Mesenchymal stem cell (in vitro differentiated cells and primary cell): ENCODE measurements around the gene MEF2C.

Experiments
- DNase-seq: peaks from one replicate; pipeline ENCODE4 v3.0.0-alpha.2; 2013
- H2AFZ ChIP-seq: one replicate; pipeline ENCODE4 v1.6.1; 2013; ENCODE audit warnings: low read depth, mild to moderate bottlenecking, control low read depth, inconsistent platforms, low read length, moderate library complexity
- H2AK5ac ChIP-seq: 2 replicates; pipeline ENCODE4 v1.6.1; 2013; ENCODE audit warnings: low read length, moderate library complexity, mild to moderate bottlenecking, inconsistent platforms; ENCODE audit not compliant: severe bottlenecking
- H2BK120ac ChIP-seq: one replicate; pipeline ENCODE4 v1.6.1; 2013; ENCODE audit warnings: low read depth, mild to moderate bottlenecking, inconsistent platforms, low read length, moderate library complexity
- H2BK12ac ChIP-seq, 2 experiments: one replicate each; pipeline ENCODE4 v1.6.1; 2013; ENCODE audit warnings: inconsistent platforms in 2 of 2, low read length in 2 of 2, mild to moderate bottlenecking in 2 of 2, moderate library complexity in 2 of 2, control low read depth in 1 of 2
- H2BK15ac ChIP-seq: one replicate; pipeline ENCODE4 v1.6.1; 2013; ENCODE audit warnings: mild to moderate bottlenecking, low read depth, inconsistent platforms; ENCODE audit not compliant: poor library complexity, severe bottlenecking
- H2BK5ac ChIP-seq: 2 replicates; pipeline ENCODE4 v1.6.1; 2013; ENCODE audit warnings: low read depth, mild to moderate bottlenecking, low read length, control low read depth, inconsistent platforms; ENCODE audit not compliant: poor library complexity, severe bottlenecking
- H3K14ac ChIP-seq, 2 experiments: one replicate each; pipeline ENCODE4 v1.6.1; 2013; ENCODE audit warnings: inconsistent platforms in 2 of 2, low read length in 2 of 2, control low read depth in 1 of 2, mild to moderate bottlenecking in 1 of 2, moderate library complexity in 1 of 2
- H3K18ac ChIP-seq, 2 experiments: one replicate each; pipeline ENCODE4 v1.6.1; 2013; ENCODE audit warnings: inconsistent platforms in 2 of 2, low read length in 2 of 2, control low read depth in 1 of 2, low read depth in 1 of 2, mild to moderate bottlenecking in 1 of 2
- H3K23ac ChIP-seq, 2 experiments: one replicate each; pipeline ENCODE4 v1.6.1; 2013; ENCODE audit warnings: inconsistent platforms in 2 of 2, low read length in 2 of 2, mild to moderate bottlenecking in 2 of 2, moderate library complexity in 2 of 2, control low read depth in 1 of 2
- H3K27ac ChIP-seq: 2 replicates; pipeline ENCODE4 v1.5.1; 2013; ENCODE audit warnings: mild to moderate bottlenecking, moderate library complexity, low read length, control low read depth, inconsistent platforms; ENCODE audit not compliant: poor library complexity, severe bottlenecking
- H3K27me3 ChIP-seq, 2 experiments: 2 replicates each; pipeline versions ENCODE4 v1.6.1 to v1.7.0; 2013; ENCODE audit warnings: low read length in 2 of 2, mild to moderate bottlenecking in 2 of 2, moderate library complexity in 2 of 2, control low read depth in 1 of 2, inconsistent platforms in 1 of 2; ENCODE audit not compliant: control insufficient read depth in 1 of 2, insufficient read depth in 1 of 2
- H3K36me3 ChIP-seq, 2 experiments: 2 replicates each; pipeline versions ENCODE4 v1.6.1 to v1.7.0; 2013; ENCODE audit warnings: low read length in 2 of 2, control low read depth in 1 of 2, inconsistent platforms in 1 of 2, low read depth in 1 of 2, mild to moderate bottlenecking in 1 of 2; ENCODE audit not compliant: insufficient read depth in 2 of 2, control insufficient read depth in 1 of 2
- H3K4ac ChIP-seq, 2 experiments: one replicate each; pipeline ENCODE4 v1.6.1; 2013; ENCODE audit warnings: inconsistent platforms in 2 of 2, low read length in 2 of 2, mild to moderate bottlenecking in 2 of 2, moderate library complexity in 2 of 2, control low read depth in 1 of 2, low read depth in 1 of 2
- H3K4me1 ChIP-seq: 2 replicates; pipeline ENCODE4 v1.6.1; 2013; ENCODE audit warnings: low read depth, low read length, control low read depth; ENCODE audit not compliant: control insufficient read depth, insufficient read depth
- H3K4me2 ChIP-seq: 2 replicates; pipeline ENCODE4 v1.6.1; 2013; ENCODE audit warnings: low read length, mild to moderate bottlenecking, inconsistent platforms; ENCODE audit not compliant: poor library complexity, severe bottlenecking
- H3K4me3 ChIP-seq, 2 experiments: 2 replicates each; pipeline versions ENCODE4 v1.5.1 to v1.7.0; 2013; ENCODE audit warnings: low read length in 2 of 2, mild to moderate bottlenecking in 2 of 2, control low read depth in 1 of 2, low read depth in 1 of 2; ENCODE audit not compliant: insufficient read depth in 1 of 2
- H3K79me1 ChIP-seq: replicated peaks from 2 replicates; pipeline ENCODE4 v1.6.1; 2013; ENCODE audit warnings: mild to moderate bottlenecking, control low read depth, low read length, inconsistent platforms; ENCODE audit not compliant: poor library complexity, severe bottlenecking
- H3K9ac ChIP-seq: 2 replicates; pipeline ENCODE4 v1.7.0; 2013; ENCODE audit warnings: mild to moderate bottlenecking, low read length, moderate library complexity
- H3K9me3 ChIP-seq: 2 replicates; pipeline ENCODE4 v1.7.0; 2013; ENCODE audit warnings: mild to moderate bottlenecking, low read length; ENCODE audit not compliant: control insufficient read depth
- H4K8ac ChIP-seq: one replicate; pipeline ENCODE4 v1.6.1; 2013; ENCODE audit warnings: inconsistent platforms, mild to moderate bottlenecking, low read length, moderate library complexity
- H4K91ac ChIP-seq: one replicate; pipeline ENCODE4 v1.6.1; 2013; ENCODE audit warnings: mild to moderate bottlenecking, low read length, inconsistent platforms
- WGBS: methylation state at CpG from one replicate; pipeline ENCODE4 v1.1.7; 2013; ENCODE audit warnings: mixed read lengths; 5-methylcytosine and 5-hydroxymethylcytosine counted together

Gene MEF2C

DNA sequence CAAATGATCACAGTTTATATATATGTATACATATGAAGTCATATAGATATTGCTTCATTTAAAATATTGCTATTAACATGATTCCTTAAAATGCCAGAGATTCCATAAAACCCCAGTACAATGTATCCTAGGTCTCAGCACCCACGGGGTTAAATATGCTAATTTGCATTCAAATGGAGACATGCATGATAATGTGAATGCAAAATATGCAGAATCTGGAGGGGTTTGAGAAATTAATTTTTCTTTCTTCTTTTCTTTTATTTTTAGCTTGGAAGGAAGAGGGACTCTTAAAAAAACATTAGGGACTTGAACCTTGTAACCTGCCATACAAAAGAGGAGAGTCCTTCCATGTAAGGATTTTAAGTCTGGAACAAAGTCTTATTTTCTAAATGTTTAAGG is 211.9 kb downstream of the MEF2C start:
- peaks cover 84 to 100% of the 10 kb centered on the region in 2 experiments for H3K27me3 ChIP-seq
- H3K4me1 ChIP-seq: peaks cover 24% of the 10 kb centered on the region
- no peak overlapping the region for H3K14ac ChIP-seq
- no peak overlapping the region for H3K27ac ChIP-seq
- no peaks in the 10 kb centered on the region for H3K36me3 ChIP-seq
- H3K4ac ChIP-seq: no peak overlapping the region
- H4K8ac ChIP-seq: no peak overlapping the region
- H3K79me1 ChIP-seq: no peaks in the 10 kb centered on the region
- H3K23ac ChIP-seq: no peak overlapping the region
- no peak overlapping the region for H2BK120ac ChIP-seq
- no peak overlapping the region for H2AFZ ChIP-seq
- no peak overlapping the region for H2AK5ac ChIP-seq
- no CpG with 5 or more reads among the region's 1 CpG for WGBS
- H2BK12ac ChIP-seq: no peak overlapping the region
- H3K9ac ChIP-seq: no peak overlapping the region
- H3K4me2 ChIP-seq: no peak overlapping the region
- H4K91ac ChIP-seq: no peak overlapping the region
- no peak overlapping the region for H3K18ac ChIP-seq
- H3K9me3 ChIP-seq: no peaks in the 10 kb centered on the region
- no peak for DNase-seq
- H2BK15ac ChIP-seq: no peak overlapping the region
- H3K4me3 ChIP-seq: no peak overlapping the region
- H2BK5ac ChIP-seq: no peak overlapping the region

DNA sequence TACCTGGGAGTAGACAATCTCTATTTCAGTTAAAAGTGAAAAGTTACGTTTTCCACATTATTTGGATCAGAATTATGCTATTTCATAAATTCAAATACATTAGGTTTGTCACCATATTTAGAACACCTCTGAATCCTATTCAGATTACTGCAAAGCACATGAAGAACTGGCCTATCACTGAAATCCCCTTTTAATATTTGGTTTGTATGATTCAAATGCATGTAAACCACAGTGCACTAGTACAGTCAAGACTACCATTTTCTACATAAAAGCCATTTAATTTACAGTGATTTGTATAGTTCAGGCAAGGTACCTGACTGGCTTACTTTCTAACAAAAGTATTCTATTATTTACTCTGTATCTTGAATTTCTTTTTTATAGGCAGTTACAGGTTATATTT is 212.5 kb downstream of the MEF2C start:
- H3K23ac ChIP-seq: no peak overlapping the region
- no peak overlapping the region for H3K27ac ChIP-seq
- no peak overlapping the region for H2BK12ac ChIP-seq
- H2BK5ac ChIP-seq: no peak overlapping the region
- no peak overlapping the region for H3K18ac ChIP-seq
- no peak overlapping the region for H3K4me2 ChIP-seq
- no peak for DNase-seq
- H3K9me3 ChIP-seq: no peaks in the 10 kb centered on the region
- no peaks in the 10 kb centered on the region for H3K79me1 ChIP-seq
- H2BK15ac ChIP-seq: no peak overlapping the region
- no peak overlapping the region for H2AK5ac ChIP-seq
- no peak overlapping the region for H3K14ac ChIP-seq
- H3K27me3 ChIP-seq: peaks cover 84 to 100% of the 10 kb centered on the region in 2 experiments
- H4K8ac ChIP-seq: no peak overlapping the region
- H3K9ac ChIP-seq: no peak overlapping the region
- WGBS: no CpG with 5 or more reads among the region's 1 CpG
- no peak overlapping the region for H2AFZ ChIP-seq
- no peak overlapping the region for H4K91ac ChIP-seq
- H2BK120ac ChIP-seq: no peak overlapping the region
- H3K4me3 ChIP-seq: no peak overlapping the region
- H3K4ac ChIP-seq: no peak overlapping the region
- no peaks in the 10 kb centered on the region for H3K36me3 ChIP-seq
- peaks cover 20% of the 10 kb centered on the region for H3K4me1 ChIP-seq

DNA sequence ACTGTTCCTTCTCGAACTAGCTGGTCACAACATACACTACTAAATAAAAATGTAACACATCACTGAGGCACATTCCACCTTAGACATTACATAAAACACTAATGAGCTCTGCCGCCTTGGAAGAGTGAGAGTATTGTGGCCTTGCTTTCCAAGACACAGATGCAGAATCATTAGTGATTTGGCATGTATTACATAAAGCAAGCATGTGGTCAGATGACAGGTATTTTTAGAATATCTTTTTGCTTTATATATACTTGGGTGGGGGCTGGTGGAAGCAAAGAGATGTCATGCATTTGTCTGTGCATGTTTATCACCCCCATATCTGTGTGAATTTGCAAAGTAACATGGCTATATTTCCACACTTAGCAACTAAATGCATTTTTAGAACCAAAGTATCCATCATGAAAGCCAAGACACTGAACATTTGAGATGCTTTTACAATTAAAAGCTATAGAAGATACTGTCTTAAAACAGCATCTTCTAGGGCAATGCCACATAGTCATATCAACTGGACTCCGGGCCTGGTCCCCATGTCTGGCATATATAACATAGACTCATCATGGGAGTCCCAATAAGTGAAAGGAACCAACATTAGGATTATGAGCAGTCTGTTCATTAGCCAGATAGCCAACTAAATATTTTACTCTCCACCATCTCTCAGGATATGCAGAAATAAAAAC is 213.5 kb downstream of the MEF2C start:
- 88% methylated on average over 3 of the region's 3 CpGs for WGBS
- Histone ChIP-seq H3K79me1 (no peaks in the 10 kb centered on the region), H2BK15ac (no peak overlapping the region), H3K9me3 (no peaks in the 10 kb centered on the region), H3K4ac (no peak overlapping the region), H3K4me1 (peaks cover 12% of the 10 kb centered on the region), H3K27ac (no peak overlapping the region), H2BK5ac (no peak overlapping the region), H2BK120ac (no peak overlapping the region), H2AFZ (no peak overlapping the region), H4K8ac (no peak overlapping the region), H3K36me3 (no peaks in the 10 kb centered on the region), H3K14ac (no peak overlapping the region), H3K4me3 (no peak overlapping the region), H3K9ac (no peak overlapping the region), H3K23ac (no peak overlapping the region), H3K18ac (no peak overlapping the region), H2AK5ac (no peak overlapping the region), H3K27me3 (peaks cover 84 to 100% of the 10 kb centered on the region in 2 experiments), H2BK12ac (no peak overlapping the region), H4K91ac (no peak overlapping the region), H3K4me2 (no peak overlapping the region)
- no peak for DNase-seq

DNA sequence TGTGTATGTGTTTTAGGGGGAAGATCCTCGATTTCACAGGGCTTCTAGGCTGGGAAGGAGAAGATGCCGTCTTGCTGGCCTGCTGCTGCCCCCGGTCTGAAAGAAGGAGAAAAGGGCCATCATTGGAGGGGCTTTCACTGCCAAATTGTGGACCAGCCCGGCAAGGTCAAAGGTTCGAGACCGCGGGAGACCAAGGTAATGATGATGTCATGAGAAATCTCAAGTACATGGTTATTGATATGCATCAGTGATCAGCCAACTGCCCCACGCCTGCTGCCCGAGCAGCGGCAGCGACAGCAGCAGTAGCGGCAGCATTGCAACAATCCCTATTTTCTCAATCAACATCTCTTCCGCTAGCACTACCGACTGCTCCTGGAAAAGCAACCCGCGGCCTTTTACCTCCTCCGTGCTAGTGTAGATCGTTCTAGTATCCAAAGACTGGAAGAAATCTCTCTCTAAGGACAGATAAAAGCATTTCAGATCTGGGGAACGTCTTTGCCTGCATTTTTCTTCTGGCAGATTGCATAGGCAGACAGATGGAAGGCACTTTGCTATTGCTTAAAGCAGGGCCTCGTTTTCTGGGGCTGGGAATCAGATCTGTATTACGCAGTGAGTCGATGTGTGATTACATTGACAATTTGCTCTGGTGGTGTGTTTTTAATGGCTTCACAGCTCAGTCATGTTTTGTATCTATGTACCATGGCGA is 215.3 kb downstream of the MEF2C start:
- Histone ChIP-seq H2BK120ac (no peak overlapping the region), H3K9ac (no peak overlapping the region), H4K91ac (no peak overlapping the region), H3K27ac (no peak overlapping the region), H2AFZ (no peak overlapping the region), H3K23ac (peak overlapping the region in 1 of 2 experiments; percentile 49), H3K79me1 (no peaks in the 10 kb centered on the region), H2BK5ac (no peak overlapping the region), H2BK12ac (no peak overlapping the region), H3K4me2 (no peak overlapping the region), H3K4ac (no peak overlapping the region), H2AK5ac (no peak overlapping the region), H3K9me3 (no peaks in the 10 kb centered on the region), H3K4me1 (peaks cover 4% of the 10 kb centered on the region), H4K8ac (no peak overlapping the region), H2BK15ac (no peak overlapping the region), H3K36me3 (no peaks in the 10 kb centered on the region), H3K4me3 (peak overlapping the region in 1 of 2 experiments; percentile 84), H3K18ac (no peak overlapping the region), H3K14ac (no peak overlapping the region), H3K27me3 (peaks cover 81 to 100% of the 10 kb centered on the region in 2 experiments)
- DNase-seq: no peak
- 4% methylated on average over 19 of the region's 23 CpGs for WGBS
